ENCODE results near the gene LBX1.

- TF ChIP-seq CTCF (IDR thresholded peaks at IDR 0.05) (no peak), POLR2AphosphoS5 (IDR thresholded peaks at IDR 0.05; ENCODE audit: low read depth, low read length) (no peak), REST (IDR thresholded peaks at IDR 0.05; ENCODE audit: insufficient read depth in 1 of 2, low read depth in 2 of 2, low read length in 1 of 2) (no peak), SIN3A (IDR thresholded peaks at IDR 0.05; ENCODE audit: borderline replicate concordance, insufficient read depth, low read depth, low read length) (no peak)
Observed at GRCh38 chr10:101236376-101237080, 7.3 kb upstream of the LBX1 start.
